NCI-H1930 (cell line): ENCODE data around the gene AKR1C1.
"Not testable (repeated sequence)": the region's sequence is repeated elsewhere in the genome, so short reads cannot be mapped to it uniquely, and the experiment has no call there.

Source experiments
- DNase-seq, 2 experiments: peaks; one replicate each; lab custom pipeline; 2025; lab: John Stamatoyannopoulos, UW

AKR1C1 gene

DNA sequence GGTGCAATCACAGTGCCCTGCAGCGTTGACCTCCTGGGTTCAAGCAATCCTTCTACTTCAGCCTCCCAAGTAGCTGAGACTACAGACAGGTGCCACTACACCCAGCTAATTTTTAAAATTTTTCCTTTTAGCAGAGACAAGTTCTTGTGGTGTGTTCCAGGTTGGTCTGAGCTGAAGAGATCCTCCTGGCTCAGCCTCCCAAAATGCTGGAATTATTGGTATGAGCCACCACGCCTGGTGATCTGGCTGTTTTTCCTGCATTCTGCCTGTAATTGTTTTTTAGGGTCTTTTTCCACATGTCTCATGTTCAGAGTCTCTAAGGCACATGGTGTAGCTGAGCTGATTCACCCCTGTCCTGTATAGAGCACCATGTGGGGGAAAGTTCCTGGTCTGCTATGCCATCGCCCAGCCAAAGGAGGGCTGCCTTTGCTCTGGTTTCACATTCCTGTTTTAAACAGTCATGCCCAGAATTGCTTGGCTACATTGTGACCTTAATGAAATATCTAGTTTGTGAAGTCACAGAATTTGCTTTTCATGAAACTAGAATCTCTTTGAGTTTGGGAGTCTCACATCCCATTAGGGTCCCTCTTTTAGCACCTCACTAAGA, 55.6 kb downstream of the AKR1C1 start:
- not testable (repeated sequence) for DNase-seq

DNA sequence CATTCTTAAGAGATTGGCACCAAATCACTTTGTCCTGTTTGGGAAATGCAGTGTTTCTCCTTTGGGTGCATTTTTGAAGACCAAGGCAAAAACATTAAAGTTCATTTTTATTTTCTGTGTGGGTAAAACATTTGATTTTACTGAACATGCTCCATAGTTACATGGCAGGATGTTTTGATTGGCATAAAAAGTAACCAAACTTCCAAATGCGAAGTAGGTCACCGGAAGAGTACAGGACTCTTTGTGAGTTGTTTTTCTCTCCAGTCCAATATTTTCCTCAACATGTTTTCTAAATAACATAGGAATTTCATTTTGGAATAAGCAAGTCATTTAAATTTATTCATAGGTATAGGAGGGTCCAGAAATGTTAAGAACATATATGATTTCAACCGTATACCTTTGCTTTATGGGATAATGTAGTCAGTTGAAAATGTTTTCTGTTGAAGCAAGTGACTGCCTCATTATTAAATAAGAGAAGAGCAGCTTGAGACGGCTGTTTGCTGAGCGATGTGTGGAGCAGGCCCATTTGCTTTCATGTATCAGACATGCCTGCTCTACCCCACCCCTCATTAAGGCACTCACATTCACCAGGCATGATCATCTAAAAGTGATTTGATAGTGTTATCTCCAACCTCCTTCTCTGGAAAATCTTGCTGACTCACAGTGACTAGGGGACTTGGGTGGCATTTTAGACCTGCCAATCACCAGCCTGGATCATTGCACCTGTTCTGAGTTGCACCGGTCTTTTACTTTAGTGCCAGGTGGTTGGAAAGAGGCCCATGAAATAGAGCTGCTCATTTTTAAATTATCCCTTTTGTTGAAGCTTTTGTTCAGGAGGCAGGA, 56.8 kb downstream of the AKR1C1 start:
- DNase-seq, result not testable (repeated sequence)

DNA sequence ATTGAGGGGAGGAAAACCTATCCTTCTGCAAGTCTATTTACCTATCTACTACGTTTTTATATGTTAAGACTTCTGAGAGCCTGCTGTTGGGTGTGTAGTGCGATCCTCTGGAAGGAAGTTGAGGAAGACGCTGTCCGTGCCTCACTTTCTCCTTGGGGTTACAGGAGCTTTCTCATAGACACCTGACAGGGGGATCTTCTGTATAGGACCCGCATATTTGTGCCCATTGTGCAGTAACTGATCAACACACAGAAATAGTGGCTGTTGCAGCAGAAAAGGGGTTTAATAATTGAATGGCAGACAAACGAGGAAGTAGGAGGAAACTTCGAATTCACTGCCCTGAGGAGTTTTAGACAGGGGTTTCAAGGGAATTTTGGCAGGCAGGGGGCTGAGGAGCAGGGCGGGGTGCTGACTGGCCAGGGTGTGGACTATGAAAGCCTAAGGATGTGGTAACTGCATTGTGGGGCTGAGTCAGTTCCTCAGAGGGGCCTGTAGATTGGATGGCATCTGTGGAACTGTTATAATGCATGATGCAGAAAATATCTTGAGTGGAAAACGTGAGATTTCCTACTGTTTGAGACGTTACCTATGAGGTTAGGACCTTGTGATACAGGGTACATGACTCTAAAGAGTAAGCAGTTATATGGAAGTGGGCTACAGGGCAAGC, 58.5 kb downstream of the AKR1C1 start:
- not testable (repeated sequence) for DNase-seq

DNA sequence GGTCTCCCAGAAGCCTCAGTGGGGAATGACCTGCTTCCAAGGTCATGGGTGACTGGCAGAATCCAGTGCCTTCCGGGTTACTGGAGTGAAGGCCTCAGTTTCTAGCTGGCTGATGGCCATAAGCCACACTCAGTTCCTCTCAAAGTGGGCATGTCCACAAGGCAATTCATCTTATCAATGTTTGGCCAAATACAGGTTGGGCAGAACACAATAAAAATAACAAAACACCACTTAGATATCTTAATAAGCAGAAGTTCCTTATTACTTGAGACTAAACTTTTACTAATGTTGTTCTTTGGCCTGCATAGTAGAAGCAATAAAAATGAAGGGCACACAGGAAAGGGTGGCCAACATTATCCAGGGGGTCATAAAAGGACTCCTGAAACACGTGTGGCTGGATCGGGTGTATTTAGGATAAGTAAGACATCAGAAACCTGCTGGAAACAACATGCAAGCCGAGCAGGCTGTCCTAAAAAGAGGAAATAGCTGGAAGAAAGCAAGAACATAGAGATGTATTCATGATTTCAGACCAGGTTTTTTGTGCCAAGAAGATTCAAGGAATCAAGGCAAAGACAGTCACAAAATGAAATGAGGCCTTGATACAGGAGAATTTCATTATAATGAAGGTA, 60.1 kb downstream of the AKR1C1 start:
- no peak for DNase-seq

DNA sequence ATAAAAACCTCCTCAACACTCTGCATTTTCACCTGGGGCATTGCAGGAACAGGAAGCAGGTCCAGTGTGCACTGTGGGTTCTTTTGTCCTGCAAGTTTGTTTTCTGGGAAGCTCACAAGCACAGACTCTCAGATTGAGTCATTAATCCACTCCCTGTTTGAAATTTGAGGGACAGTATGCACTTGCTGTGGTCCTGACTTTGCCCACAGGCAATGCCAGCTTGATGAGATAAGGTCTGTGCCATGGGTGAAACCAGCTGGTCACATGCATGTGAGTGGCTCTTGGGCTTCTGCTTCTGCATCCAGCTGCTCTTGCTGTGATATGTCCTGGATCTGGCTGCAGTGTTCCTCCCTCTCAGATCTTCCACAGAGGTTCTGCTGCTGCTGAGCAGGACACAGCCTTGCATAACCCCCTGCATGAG, 62.3 kb downstream of the AKR1C1 start:
- DNase-seq, result not testable (repeated sequence)

DNA sequence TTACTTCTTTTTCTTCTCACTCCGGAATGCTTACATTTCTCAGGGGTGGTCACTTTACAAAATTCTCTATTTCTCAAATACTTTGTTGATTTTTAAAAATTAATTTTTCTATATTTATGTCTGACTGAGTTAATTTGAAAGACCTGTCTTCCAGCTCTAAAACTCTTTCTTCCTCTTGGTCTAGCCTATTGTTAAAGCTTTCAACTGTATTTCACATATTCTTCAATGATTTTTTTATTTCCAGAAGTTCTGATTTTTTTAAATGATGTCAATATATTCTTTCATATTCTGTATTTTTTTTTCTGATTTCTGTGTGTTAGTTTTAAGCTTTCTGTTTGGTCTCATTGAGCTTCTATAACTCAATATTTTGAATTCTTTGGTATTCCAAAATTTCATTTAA, 67.8 kb downstream of the AKR1C1 start:
- DNase-seq, result no peak

DNA sequence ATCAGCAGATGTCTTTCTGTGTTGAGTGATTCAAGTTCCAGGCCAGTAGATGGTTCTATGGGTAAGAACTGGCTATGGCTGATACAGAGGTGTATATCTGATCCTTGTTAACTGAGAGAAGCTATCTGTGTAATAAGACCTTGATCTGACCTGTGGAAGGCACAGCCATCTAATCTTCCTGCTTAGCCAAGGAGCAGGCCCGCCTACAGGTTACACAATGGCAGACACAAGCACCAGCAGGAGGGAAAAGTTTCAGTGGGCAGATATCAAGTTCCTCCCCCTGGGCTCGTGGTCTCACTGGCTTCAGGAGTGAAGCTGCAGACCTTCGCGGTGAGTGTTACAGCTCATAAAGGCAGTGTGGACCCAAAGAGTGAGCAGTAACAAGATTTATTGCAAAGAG, 68.4 kb downstream of the AKR1C1 start:
- DNase-seq, result not testable (repeated sequence)

DNA sequence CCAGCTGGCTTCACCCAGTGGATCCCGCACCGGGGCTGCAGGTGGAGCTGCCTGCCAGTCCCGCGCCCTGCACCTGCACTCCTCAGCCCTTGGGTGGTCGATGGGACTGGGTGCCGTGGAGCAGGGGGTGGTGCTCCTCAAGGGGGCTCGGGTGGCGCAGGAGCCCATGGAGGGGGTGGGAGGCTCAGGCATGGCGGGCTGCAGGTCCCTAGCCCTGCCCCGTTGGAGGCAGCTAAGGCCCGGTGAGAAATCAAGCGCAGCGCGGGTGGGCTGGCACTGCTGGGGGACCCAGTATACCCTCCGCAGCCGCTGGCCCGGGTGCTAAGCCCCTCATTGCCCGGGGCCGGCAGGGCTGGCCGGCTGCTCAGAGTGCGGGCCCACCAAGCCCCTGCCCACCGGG, 69.2 kb downstream of the AKR1C1 start:
- not testable (repeated sequence) for DNase-seq
